H7 (cell line): ENCODE measurements around the gene ACP7. TPM values are rescaled to one million over a fixed set of nuclear protein-coding genes. Genes with fewer than 3 reads are reported as not detected.

Source experiments
- DNase-seq: peaks from one replicate; pipeline ENCODE4 v3.0.0; 2012
- H3K27me3 ChIP-seq: 2 replicates; pipeline ENCODE4 v1.6.0; 2011; ENCODE audit warnings: mild to moderate bottlenecking, low read length; ENCODE audit not compliant: control insufficient read depth, insufficient read depth
- H3K36me3 ChIP-seq: replicated peaks from 2 replicates; pipeline ENCODE4 v1.5.1; 2011; ENCODE audit warnings: low read length; ENCODE audit not compliant: control insufficient read depth, insufficient read depth
- H3K4me3 ChIP-seq: 2 replicates; pipeline ENCODE4 v1.5.1; 2011; ENCODE audit warnings: low read depth, mild to moderate bottlenecking, control low read depth, low read length, moderate library complexity; ENCODE audit not compliant: insufficient read depth
- total RNA-seq: library from RNA; depleted of rRNA; stranded (reverse); fragments of >200 nt; shearing (Covaris generic); gene quantifications from 2 replicates; pipeline ENCODE4 v1.2.3, GENCODE V29; 2014; rRNA removed

The ACP7 gene
- 0.14 TPM in 1 of 2 replicates, not detected in the other for total RNA-seq

GRCh38 chr19:39083983-39084731, at the start of gene ACP7:
TSS of gene ACP7 (plus strand) at chr19:39084368. CDS start at chr19:39085270, 902 bp downstream.
- Histone ChIP-seq H3K4me3 (peak within 1 kb of the TSS; percentile 38), H3K36me3 (no peaks in the 10 kb centered on the region), H3K27me3 (peaks cover 37% of the 10 kb centered on the region)
- peak; percentile 81 for DNase-seq

GRCh38 chr19:39036581-39036980, 47.6 kb upstream of the ACP7 start:
- peaks cover 4% of the 10 kb centered on the region; the same call in 1 of the 2 replicates for H3K27me3 ChIP-seq
- H3K4me3 ChIP-seq: no peak overlapping the region
- DNase-seq: no peak
- no peaks in the 10 kb centered on the region for H3K36me3 ChIP-seq

- H3K4me3 ChIP-seq: no peak overlapping the region
- H3K36me3 ChIP-seq: no peaks in the 10 kb centered on the region
- H3K27me3 ChIP-seq: peaks cover 4% of the 10 kb centered on the region; the same call in 1 of the 2 replicates
- no peak for DNase-seq
Observed at GRCh38 chr19:39037194-39037593, 47.0 kb upstream of the ACP7 start.

- H3K36me3 ChIP-seq: no peaks in the 10 kb centered on the region
- H3K4me3 ChIP-seq: no peak overlapping the region
- peak; percentile 77 for DNase-seq
- peaks cover 2% of the 10 kb centered on the region; the same call in 1 of the 2 replicates for H3K27me3 ChIP-seq
Observed at GRCh38 chr19:39038098-39038497, 46.1 kb upstream of the ACP7 start.

GRCh38 chr19:39045506-39045905, 38.7 kb upstream of the ACP7 start:
- no peaks in the 10 kb centered on the region for H3K36me3 ChIP-seq
- no peak overlapping the region for H3K4me3 ChIP-seq
- DNase-seq: no peak
- H3K27me3 ChIP-seq: no peaks in the 10 kb centered on the region

GRCh38 chr19:39046037-39046821, 37.9 kb upstream of the ACP7 start:
- no peak for DNase-seq
- Histone ChIP-seq H3K36me3 (no peaks in the 10 kb centered on the region), H3K4me3 (no peak overlapping the region)

GRCh38 chr19:39047073-39047472, 37.1 kb upstream of the ACP7 start:
- Histone ChIP-seq H3K4me3 (no peak overlapping the region), H3K36me3 (no peaks in the 10 kb centered on the region), H3K27me3 (no peaks in the 10 kb centered on the region)
- no peak for DNase-seq

More at GRCh38 chr19:39046037-39046821, 37.9 kb upstream of the ACP7 start:
- H3K27me3 ChIP-seq: no peaks in the 10 kb centered on the region

GRCh38 chr19:39052243-39052746, 31.9 kb upstream of the ACP7 start:
- no peaks in the 10 kb centered on the region for H3K27me3 ChIP-seq
- no peak overlapping the region for H3K4me3 ChIP-seq
- H3K36me3 ChIP-seq: no peaks in the 10 kb centered on the region
- DNase-seq: peak; percentile 86

- DNase-seq: no peak
- H3K4me3 ChIP-seq: no peak overlapping the region
- no peaks in the 10 kb centered on the region for H3K27me3 ChIP-seq
- no peaks in the 10 kb centered on the region for H3K36me3 ChIP-seq
Observed at GRCh38 chr19:39052846-39053245, 31.3 kb upstream of the ACP7 start.

GRCh38 chr19:39053276-39054090, 30.7 kb upstream of the ACP7 start:
- H3K36me3 ChIP-seq: no peaks in the 10 kb centered on the region
- no peak for DNase-seq
- H3K4me3 ChIP-seq: no peak overlapping the region
- H3K27me3 ChIP-seq: no peaks in the 10 kb centered on the region

- Histone ChIP-seq H3K36me3 (no peaks in the 10 kb centered on the region), H3K27me3 (no peaks in the 10 kb centered on the region), H3K4me3 (no peak overlapping the region)
- DNase-seq: no peak
Observed at GRCh38 chr19:39054091-39054470, 30.1 kb upstream of the ACP7 start.

GRCh38 chr19:39057615-39058014, 26.6 kb upstream of the ACP7 start:
- DNase-seq: no peak

GRCh38 chr19:39059302-39059701, 24.9 kb upstream of the ACP7 start:
- Histone ChIP-seq H3K36me3 (no peaks in the 10 kb centered on the region), H3K27me3 (no peaks in the 10 kb centered on the region), H3K4me3 (no peak overlapping the region)
- no peak for DNase-seq

More at GRCh38 chr19:39057615-39058014, 26.6 kb upstream of the ACP7 start:
- no peak overlapping the region for H3K4me3 ChIP-seq
- no peaks in the 10 kb centered on the region for H3K36me3 ChIP-seq
- H3K27me3 ChIP-seq: no peaks in the 10 kb centered on the region

- DNase-seq: no peak
- Histone ChIP-seq H3K36me3 (no peaks in the 10 kb centered on the region), H3K27me3 (no peaks in the 10 kb centered on the region)
Observed at GRCh38 chr19:39060171-39060570, 24.0 kb upstream of the ACP7 start.

More at GRCh38 chr19:39060171-39060570, 24.0 kb upstream of the ACP7 start:
- H3K4me3 ChIP-seq: no peak overlapping the region
